Right lobe of liver (tissue), 4 donors: ENCODE data around the gene GRIA1.

ENCODE experiments used
- POLR2A ChIP-seq: fragments of 450-650 bp; IDR thresholded peaks from one replicate; pipeline ENCODE4 v1.6.1; 2017; ENCODE audit warnings: antibody characterized with exemption, mild to moderate bottlenecking
- TF ChIP-seq, protein P1 (sequence below), 4 donors: fragments of 200-600 bp in 3 of 4; fragments of 450-650 bp in 1 of 4; IDR thresholded peaks; one replicate each; pipeline versions ENCODE4 v1.5.1 to v1.8.0; 2016 to 2022; ENCODE audit warnings: antibody characterized with exemption in 4 of 4, mild to moderate bottlenecking in 2 of 4
- donor health status: DM: no; HTN: no; CAD: no.
- donor health status: DM: no; HTN: no; CAD: no.
- donor health status: DM: no; HTN: yes; CAD: no.

DNA sequence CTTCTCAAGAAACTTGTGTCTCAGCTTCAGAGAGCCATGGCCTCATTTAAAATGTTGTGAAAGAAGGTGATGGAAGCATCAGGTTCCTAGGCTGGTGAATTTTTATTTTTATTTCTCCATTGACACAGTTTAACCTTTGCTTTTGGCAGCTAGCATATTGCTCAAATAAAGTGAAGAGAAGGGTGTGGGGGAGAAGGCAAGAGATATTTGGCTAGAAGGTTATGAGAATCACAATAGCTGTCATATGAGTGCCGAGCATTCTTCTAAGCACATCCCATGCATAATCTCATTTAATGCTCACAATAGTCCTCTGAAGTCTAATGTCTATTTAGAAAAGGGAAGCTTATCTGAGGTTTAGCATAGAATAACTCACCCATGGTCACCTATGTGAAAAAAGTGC, 43.1 kb downstream of the GRIA1 start:
- TF ChIP-seq, protein P1, sequence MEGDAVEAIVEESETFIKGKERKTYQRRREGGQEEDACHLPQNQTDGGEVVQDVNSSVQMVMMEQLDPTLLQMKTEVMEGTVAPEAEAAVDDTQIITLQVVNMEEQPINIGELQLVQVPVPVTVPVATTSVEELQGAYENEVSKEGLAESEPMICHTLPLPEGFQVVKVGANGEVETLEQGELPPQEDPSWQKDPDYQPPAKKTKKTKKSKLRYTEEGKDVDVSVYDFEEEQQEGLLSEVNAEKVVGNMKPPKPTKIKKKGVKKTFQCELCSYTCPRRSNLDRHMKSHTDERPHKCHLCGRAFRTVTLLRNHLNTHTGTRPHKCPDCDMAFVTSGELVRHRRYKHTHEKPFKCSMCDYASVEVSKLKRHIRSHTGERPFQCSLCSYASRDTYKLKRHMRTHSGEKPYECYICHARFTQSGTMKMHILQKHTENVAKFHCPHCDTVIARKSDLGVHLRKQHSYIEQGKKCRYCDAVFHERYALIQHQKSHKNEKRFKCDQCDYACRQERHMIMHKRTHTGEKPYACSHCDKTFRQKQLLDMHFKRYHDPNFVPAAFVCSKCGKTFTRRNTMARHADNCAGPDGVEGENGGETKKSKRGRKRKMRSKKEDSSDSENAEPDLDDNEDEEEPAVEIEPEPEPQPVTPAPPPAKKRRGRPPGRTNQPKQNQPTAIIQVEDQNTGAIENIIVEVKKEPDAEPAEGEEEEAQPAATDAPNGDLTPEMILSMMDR (IDR thresholded peaks at IDR 0.05) = no peak
- no peak for TF ChIP-seq POLR2A
